NCI-H146 (cell line): Measurements from ENCODE around the gene SHISA4.
"Not testable (repeated sequence)": the region's sequence is repeated elsewhere in the genome, so short reads cannot be mapped to it uniquely, and the experiment has no call there.

ENCODE experiments used
- DNase-seq: peaks from one replicate; lab custom pipeline; 2025; lab: John Stamatoyannopoulos, UW

SHISA4 gene

DNA sequence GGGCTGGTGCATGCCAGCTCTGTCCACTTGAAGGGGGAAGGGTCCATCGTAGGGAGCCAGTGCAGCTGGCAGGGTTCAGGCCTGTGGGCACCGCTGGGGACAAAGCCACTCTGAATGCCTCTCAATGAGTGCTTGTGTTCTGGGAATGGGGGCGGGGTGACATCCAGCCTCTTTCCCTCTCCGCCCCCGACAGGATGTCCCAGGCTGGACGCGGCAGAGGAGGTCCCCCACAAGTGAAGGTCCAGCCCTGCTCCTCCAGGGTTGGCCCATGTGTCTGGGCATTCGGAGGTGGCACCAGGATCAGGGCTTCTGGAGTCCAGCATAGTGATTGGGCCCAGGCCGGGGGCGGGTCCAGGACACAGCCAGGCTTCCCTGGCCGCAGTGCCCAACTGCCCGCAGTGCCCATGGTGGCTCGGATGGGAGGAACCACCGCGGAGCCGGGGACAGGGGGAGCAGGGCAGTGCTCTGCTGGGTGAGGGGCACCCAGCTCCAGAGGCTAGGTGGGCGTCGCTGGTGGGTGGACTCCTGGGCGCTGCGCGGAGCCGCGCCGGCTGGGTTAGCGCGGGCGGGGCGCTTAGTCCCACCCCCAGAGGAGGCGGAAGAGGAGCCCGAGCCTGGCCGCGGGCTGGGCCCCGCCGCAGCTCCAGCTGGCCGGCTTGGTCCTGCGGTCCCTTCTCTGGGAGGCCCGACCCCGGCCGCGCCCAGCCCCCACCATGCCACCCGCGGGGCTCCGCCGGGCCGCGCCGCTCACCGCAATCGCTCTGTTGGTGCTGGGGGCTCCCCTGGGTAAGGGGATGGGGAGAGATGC lies at the start of gene SHISA4:
TSS of gene SHISA4 (plus strand) at position 617 of the 808 bp plus-strand sequence. CDS start at position 714, 97 bp downstream.
- peak; percentile 62 for DNase-seq

GRCh38 chr1:201839089-201839488 lies 49.6 kb upstream of the SHISA4 start:
- not testable (repeated sequence) for DNase-seq

- DNase-seq, result no peak
Observed at GRCh38 chr1:201840055-201840454, 48.6 kb upstream of the SHISA4 start.

DNA sequence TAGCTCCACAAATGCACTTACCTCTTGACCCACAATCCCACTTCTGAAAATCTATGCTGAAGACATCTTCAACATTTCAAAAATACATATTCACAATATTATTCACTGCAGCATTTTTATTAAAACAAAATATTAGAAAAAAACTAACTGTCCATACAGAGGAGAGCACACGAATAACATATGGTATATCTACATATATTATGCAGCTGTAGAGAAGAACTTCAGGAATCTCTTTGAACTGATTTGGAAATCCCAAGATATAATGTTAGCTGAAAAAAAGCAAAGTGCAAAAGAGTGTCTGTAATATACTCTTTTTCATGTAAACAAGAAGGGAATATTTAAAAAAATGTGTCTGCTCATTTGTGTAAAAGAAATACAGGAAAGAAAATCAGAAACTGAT lies 48.2 kb upstream of the SHISA4 start:
- DNase-seq, result no peak

DNA sequence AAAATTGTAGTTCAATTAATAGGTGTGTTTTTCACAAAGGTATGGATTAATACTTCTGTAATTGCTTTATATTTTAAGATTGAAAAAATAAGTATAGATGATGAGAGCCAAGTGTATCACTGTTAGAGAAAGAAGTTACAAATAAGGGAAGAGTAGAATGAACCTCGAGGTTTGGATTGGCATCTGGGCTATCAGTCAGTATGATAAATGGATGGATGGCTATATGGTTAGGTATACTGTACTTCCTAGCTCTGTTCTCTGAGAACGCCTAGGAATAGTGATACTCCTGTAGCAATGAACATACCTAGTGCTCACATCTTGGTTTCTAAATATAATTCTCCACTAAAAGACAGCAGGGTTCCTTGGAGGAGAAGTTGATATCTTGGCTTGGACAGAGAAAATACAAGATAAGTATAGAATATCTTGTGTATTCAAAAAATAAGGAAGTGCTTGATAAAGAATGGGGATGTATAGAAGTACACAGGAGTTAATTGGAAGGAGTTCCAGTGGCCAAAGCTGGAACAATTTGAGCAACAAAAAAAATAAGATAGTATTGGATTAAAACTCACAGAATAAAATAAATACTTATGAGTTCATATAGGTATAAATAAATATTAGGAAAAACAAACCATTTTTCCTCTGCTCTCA lies 47.3 kb upstream of the SHISA4 start:
- no peak for DNase-seq

- DNase-seq, result no peak
Observed at GRCh38 chr1:201842472-201843027, 46.1 kb upstream of the SHISA4 start.

DNA sequence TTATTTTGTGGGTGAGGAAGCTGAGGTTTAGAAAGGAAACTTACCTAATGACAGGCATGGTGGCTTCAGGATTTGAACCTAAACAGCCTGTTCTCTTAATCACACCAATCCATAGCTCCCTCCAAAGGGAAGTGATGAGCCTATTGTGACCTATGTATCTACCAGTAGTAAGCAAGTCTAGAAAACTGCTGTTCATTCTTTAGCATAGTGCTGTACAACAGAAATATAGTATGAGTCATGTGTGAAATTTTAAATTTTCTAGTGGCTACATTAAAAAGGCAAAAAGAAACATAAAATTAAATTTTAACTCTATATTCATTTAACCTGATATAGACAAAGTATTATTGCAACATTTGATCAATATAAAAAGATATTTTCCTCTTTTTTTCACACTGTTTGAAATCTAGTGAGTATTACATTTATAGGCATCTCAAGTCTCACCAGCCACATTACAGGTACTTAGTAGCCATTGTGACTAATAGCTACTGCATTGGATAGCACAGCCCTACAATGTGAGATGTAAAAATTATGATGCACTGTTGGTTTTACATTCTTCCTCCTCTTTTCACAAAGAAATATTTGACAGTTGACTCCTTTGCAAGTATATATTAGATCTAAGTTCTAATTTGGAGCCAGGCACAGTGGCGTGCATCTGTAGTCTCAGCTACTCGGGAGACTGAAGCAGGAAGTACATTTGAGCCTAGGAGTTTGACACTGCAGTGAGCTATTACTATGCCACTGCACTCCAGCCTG lies 43.2 kb upstream of the SHISA4 start:
- DNase-seq, result no peak

DNA sequence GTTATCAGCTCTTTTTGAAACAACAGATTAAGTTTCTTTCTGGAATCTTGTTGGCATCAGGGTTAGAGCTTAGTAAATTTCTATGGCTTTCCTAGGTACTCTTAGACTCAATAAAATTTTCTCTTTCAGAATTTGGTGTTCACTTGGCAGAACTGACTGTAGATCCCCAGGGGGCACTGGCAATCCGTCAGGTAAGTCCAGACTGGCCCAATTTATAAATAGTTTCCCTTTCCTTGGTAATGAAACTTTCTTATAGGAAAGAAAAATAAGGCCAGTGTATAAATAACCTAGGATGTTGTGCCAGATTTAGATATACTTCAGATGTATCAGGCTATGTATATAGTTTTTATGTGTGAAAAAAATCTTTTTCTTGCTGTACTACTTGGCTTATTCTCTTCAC lies 41.5 kb upstream of the SHISA4 start:
- no peak for DNase-seq

DNA sequence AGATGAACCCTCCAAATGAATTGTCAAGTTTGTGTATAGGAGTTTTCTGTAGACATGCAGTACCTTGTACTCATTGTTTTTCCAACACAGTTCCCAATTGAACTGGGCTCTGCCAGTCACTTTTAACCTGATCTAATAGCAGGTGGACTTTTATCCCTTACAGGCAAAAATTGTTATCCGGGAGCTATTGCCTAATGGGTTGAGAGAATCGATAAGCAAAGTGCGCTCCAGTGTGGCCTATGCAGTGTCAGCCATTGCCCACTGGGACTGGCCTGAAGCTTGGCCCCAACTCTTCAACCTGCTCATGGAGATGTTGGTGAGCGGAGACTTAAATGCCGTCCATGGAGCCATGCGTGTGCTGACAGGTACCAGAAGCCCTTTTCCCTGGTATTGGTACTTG lies 40.5 kb upstream of the SHISA4 start:
- no peak for DNase-seq

DNA sequence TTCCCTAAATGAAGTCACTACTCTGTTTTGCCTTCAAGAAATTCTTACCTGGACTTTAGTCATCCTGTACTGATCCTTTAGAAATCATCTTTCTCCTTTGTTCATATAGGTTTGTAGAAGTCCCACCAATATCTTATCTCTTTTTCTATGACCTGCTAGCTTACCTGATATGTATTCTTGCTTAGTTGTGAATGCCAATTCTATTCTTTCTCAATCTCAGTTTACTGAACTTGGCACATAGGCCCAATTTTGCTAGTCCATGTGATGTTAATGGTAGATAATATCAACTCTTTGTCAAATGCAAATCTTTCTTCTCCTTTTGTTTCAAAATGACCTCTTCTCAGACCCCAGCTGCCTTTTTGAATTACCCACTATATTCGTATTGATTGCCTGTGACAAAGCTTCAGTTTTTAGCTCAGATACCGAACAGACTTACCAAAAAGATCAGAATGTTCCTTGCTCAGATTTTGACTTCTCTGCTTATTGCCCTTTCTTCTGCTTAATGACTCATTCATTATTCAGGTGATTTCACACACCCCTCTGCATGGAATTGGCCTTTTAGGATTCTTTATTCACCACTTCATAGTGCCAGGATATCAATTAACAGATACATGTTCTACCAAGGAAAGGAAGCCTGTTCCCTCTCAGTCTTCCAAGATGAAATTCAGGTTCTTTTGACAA lies 39.2 kb upstream of the SHISA4 start:
- DNase-seq, result no peak

- no peak for DNase-seq
Observed at GRCh38 chr1:201850053-201850397, 38.7 kb upstream of the SHISA4 start.

GRCh38 chr1:201851949-201852348 lies 36.7 kb upstream of the SHISA4 start:
- no peak for DNase-seq

DNA sequence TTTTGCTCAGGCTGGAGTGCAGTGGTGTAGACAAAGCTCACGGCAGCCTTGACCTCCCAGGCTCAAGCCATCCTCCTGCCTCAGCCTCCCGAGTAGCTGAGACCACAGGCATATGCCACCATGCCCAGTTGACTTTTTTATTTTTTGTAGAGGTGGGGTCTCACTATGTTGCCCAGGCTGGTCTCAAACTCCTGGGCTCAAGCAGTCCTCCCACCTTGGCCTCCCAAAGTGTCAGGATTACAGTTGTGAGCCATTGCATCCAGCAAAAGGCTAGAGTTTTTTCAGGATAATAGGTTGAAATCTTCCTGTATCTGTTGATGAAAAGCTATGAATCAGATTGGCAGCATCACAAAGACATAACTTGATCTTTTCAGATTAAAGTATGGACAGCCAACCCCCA lies 32.0 kb upstream of the SHISA4 start:
- not testable (repeated sequence) for DNase-seq

DNA sequence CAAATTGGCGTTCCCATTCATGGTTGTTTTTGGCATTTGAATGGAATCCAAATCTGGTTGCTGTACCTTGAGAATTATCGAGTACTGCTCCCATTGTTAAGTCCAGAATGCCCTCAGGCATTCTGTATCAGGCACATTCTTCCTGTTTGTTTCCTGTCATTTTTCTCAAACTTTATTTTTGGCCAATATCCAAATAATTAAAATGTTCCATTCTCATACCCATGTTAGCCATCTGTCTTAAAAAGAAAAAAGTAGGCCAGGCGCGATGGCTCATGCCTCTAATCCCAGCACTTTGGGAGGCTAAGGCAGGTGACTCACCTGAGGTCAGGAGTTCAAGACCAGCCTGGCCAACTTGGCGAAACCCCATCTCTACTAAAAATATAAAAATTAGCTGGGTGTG lies 29.3 kb upstream of the SHISA4 start:
- no peak for DNase-seq

- DNase-seq, result no peak
Observed at GRCh38 chr1:201861448-201861847, 27.2 kb upstream of the SHISA4 start.

GRCh38 chr1:201870397-201870796 lies 18.3 kb upstream of the SHISA4 start:
- DNase-seq, result no peak

GRCh38 chr1:201874672-201875071 lies 14.0 kb upstream of the SHISA4 start:
- no peak for DNase-seq

- DNase-seq, result no peak
Observed at GRCh38 chr1:201876148-201876818, 12.4 kb upstream of the SHISA4 start.

DNA sequence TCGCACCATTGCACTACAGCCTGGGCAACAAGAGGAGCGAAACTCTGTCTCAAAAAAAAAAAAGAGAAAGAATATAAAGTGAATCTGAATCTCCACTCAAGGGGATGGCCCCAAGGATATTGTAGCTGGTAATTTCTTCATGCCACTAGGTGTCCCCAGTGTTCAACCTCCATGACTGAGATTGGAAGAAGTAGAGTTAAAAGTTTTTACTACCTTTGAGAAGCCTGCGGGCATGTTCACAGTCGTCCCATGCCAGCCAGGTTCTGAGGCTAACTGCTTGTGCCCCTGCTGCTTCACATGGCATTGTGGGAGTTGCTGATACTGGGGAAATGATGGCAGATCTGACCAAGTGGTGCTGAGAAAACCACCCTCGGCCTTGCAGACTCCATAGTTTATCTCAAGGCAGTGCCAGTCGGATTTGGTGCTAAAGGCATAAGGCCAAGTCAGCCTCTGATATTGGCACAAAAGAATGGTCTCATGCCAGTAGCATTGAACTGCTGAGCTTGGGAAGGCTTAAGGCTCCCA lies 10.8 kb upstream of the SHISA4 start:
- DNase-seq, result peak; percentile 13

- DNase-seq, result no peak
Observed at GRCh38 chr1:201880928-201881571, 7.6 kb upstream of the SHISA4 start.

GRCh38 chr1:201881617-201882016 lies 7.1 kb upstream of the SHISA4 start:
- no peak for DNase-seq
